ENCODE results near the gene PGA3.
A peak's percentile ranks its signal among the peaks of the same experiment; 100 is the strongest.
"Not testable (repeated sequence)": the region's sequence is repeated elsewhere in the genome, so short reads cannot be mapped to it uniquely, and the experiment has no call there.

The PGA3 gene

GRCh38 chr11:61248071-61248470, 44.8 kb downstream of the PGA3 start:
- in situ Hi-C loops (cut with HindIII; ENCODE audit: low sequenced_read_pairs); DNase-seq (ENCODE audit: low read depth); H3K4me3 ChIP-seq (ENCODE audit: low read depth, low read length): not testable (repeated sequence)

GRCh38 chr11:61249201-61249600, 45.9 kb downstream of the PGA3 start:
- in situ Hi-C loops (cut with HindIII; ENCODE audit: low sequenced_read_pairs); DNase-seq (ENCODE audit: low read depth); H3K4me3 ChIP-seq (ENCODE audit: low read depth, low read length): not testable (repeated sequence)

- in situ Hi-C loops (cut with HindIII; ENCODE audit: low sequenced_read_pairs); DNase-seq (ENCODE audit: low read depth); H3K4me3 ChIP-seq (ENCODE audit: low read depth, low read length): not testable (repeated sequence)
These were observed 47.8 kb downstream of the PGA3 start for GRCh38 chr11:61250796-61251765.

- in situ Hi-C loops (cut with HindIII; ENCODE audit: low sequenced_read_pairs); DNase-seq (ENCODE audit: low read depth); H3K4me3 ChIP-seq (ENCODE audit: low read depth, low read length): not testable (repeated sequence)
These were observed 49.0 kb downstream of the PGA3 start for GRCh38 chr11:61252332-61252731.

GRCh38 chr11:61254403-61255025, 51.2 kb downstream of the PGA3 start:
- peak; percentile 26 for DNase-seq (ENCODE audit: low read depth)
- in situ Hi-C loops (cut with HindIII; ENCODE audit: low sequenced_read_pairs), result no loop called here
- peak; percentile 93 for TF ChIP-seq CTCF (IDR thresholded peaks at IDR 0.05; ENCODE audit: low read depth, low read length, missing control alignments)

GRCh38 chr11:61256710-61257482, 53.6 kb downstream of the PGA3 start:
- in situ Hi-C loops (cut with HindIII; ENCODE audit: low sequenced_read_pairs), result no loop called here
- TF ChIP-seq CTCF (IDR thresholded peaks at IDR 0.05; ENCODE audit: low read depth, low read length, missing control alignments), result no peak
- DNase-seq (ENCODE audit: low read depth), result no peak
- no peak overlapping the region for H3K4me3 ChIP-seq (ENCODE audit: low read depth, low read length)

More at GRCh38 chr11:61254403-61255025, 51.2 kb downstream of the PGA3 start:
- no peak overlapping the region for H3K4me3 ChIP-seq (ENCODE audit: low read depth, low read length)

- no peak for TF ChIP-seq CTCF (IDR thresholded peaks at IDR 0.05; ENCODE audit: low read depth, low read length, missing control alignments)
- in situ Hi-C loops (cut with HindIII; ENCODE audit: low sequenced_read_pairs), result no loop called here
- DNase-seq (ENCODE audit: low read depth), result no peak
- no peak overlapping the region for H3K4me3 ChIP-seq (ENCODE audit: low read depth, low read length)
These were observed 55.2 kb downstream of the PGA3 start for GRCh38 chr11:61258546-61258945.

GRCh38 chr11:61259363-61259762, 56.0 kb downstream of the PGA3 start:
- in situ Hi-C loops (cut with HindIII; ENCODE audit: low sequenced_read_pairs), result no loop called here
- no peak overlapping the region for H3K4me3 ChIP-seq (ENCODE audit: low read depth, low read length)
- no peak for DNase-seq (ENCODE audit: low read depth)
- no peak for TF ChIP-seq CTCF (IDR thresholded peaks at IDR 0.05; ENCODE audit: low read depth, low read length, missing control alignments)

All from astrocyte of the cerebellum (primary cell).